Epithelial cell of umbilical artery (primary cell): ENCODE data around the gene SYCE1. TPM values are rescaled to one million over a fixed set of nuclear protein-coding genes. Genes with fewer than 3 reads are reported as not detected.

Source experiments
- total RNA-seq: library from RNA; depleted of rRNA; stranded (reverse); fragments of >200 nt; gene quantifications from 2 replicates; pipeline ENCODE4 v1.2.3, GENCODE V29; 2014

SYCE1 gene, protein sequence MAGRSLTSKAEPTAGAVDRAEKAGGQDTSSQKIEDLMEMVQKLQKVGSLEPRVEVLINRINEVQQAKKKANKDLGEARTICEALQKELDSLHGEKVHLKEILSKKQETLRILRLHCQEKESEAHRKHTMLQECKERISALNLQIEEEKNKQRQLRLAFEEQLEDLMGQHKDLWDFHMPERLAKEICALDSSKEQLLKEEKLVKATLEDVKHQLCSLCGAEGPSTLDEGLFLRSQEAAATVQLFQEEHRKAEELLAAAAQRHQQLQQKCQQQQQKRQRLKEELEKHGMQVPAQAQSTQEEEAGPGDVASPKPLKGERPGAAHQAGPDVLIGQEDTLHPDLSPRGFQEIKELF
- not detected in 2 replicates for total RNA-seq

DNA sequence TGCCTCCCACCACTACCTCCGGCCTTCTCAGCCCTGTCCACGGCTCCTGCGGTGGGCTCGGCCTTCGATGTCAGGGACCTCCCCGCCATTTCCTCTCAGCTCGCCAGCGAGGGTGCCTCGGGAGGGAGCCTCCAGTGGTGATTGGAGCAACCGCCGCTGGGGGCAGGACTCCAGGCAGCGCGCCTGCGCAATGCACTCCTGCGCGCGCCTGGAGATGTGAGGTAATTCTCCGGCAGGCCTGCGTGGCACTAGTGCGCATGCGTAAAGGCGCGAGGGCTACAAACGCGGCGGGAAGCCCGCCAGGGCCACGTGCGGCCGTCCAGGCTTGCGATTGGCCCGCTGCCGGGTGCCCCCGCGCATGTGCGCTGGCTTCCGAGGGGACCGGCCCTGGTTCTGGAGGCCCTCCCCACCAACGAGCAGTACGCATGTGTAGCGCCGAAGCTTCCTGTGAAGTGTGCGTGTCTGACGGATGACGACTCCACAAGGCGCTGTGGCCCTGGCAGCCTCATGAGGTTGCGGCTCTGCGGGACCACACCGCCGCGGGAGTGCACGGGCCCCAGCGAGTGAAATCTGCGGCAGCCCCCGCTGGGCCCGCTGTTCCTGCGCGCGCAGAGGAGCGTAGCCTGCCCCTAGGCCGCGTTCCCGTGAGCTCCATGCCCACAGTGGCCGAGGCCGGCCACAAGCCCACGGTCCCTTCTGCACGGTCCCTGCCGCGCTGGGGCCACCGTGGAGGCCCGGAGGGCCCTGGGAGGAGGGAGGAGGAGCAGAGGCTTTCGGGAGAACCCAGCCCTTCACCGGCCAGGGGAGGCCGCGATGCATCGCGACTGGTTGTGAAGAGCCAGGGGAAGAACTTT lies at the start of gene SYCE1:
Gene SYCE1, minus strand, starts transcription at position 143 of the 854 bp plus-strand sequence. Its CDS starts 54 bp downstream, at position 89.

DNA sequence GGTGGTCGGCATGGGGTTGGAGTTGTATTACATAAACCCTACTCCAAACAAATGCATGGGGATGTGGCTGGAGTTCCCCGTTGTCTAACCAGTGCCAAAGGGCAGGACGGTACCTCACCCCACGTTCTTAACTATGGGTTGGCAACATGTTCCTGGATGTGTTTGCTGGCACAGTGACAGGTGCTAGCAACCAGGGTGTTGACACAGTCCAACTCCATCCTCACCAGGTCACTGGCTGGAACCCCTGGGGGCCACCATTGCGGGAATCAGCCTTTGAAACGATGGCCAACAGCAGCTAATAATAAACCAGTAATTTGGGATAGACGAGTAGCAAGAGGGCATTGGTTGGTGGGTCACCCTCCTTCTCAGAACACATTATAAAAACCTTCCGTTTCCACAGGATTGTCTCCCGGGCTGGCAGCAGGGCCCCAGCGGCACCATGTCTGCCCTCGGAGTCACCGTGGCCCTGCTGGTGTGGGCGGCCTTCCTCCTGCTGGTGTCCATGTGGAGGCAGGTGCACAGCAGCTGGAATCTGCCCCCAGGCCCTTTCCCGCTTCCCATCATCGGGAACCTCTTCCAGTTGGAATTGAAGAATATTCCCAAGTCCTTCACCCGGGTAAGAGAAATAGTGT lies 38.3 kb downstream of the SYCE1 start, which contains the start of gene CYP2E1:
Gene CYP2E1, plus strand, starts transcription at position 407 of the 632 bp plus-strand sequence. Its CDS starts 33 bp downstream, at position 440.

Other genes starting within 250 kb of the SYCE1 start
- gene CALY, start 228.7 kb downstream of the SYCE1 start, total RNA-seq: not detected in 2 replicates
- not detected in 2 replicates for gene PRAP1, start 218.2 kb downstream of the SYCE1 start, total RNA-seq
- gene FUOM, start 207.6 kb downstream of the SYCE1 start, total RNA-seq: 21.3 and 36.7 TPM in 2 replicates
- gene ECHS1, start 192.2 kb downstream of the SYCE1 start, total RNA-seq: 74.7 and 90.7 TPM in 2 replicates
- 6.4 and 9.1 TPM in 2 replicates for gene PAOX, start 186.3 kb downstream of the SYCE1 start, total RNA-seq
- gene MTG1, start 171.4 kb downstream of the SYCE1 start, total RNA-seq: 42.6 and 45.7 TPM in 2 replicates
- gene SPRN, start 141.0 kb downstream of the SYCE1 start, total RNA-seq: under 0.01 TPM in 1 of 2 replicates, not detected in the other
- gene SCART1, start 111.6 kb downstream of the SYCE1 start, total RNA-seq: 0.65 and 0.76 TPM in 2 replicates
- gene CYP2E1, start 38.2 kb downstream of the SYCE1 start, total RNA-seq: 0.32 TPM in 1 of 2 replicates, not detected in the other
- gene FRG2B, start 61.2 kb upstream of the SYCE1 start, total RNA-seq: not detected in 2 replicates